Pancreas (tissue), 10 donors: ENCODE data around the gene PHYH. TPM values are rescaled to one million over a fixed set of nuclear protein-coding genes. Genes with fewer than 3 reads are reported as not detected.
A peak's percentile ranks its signal among the peaks of the same experiment; 100 is the strongest.
"Not testable (repeated sequence)": the region's sequence is repeated elsewhere in the genome, so short reads cannot be mapped to it uniquely, and the experiment has no call there.

ENCODE experiments used
- ATAC-seq, 4 donors: fragments of 200-7000 bp; cut with Tn5 transposase; one replicate each; pipeline versions ENCODE4 v1.8.0 to v1.9.1; 2020; ENCODE audit warnings: mild to moderate bottlenecking in 4 of 4, moderate library complexity in 4 of 4
- DNase-seq, 6 donors: peaks; one replicate each; pipeline ENCODE4 v3.0.0-alpha.2; 2020
- FAIRE-seq: peaks from 2 replicates; lab custom pipeline; 2012; peaks lifted over from hg19 to GRCh38; lab: Jason Lieb, UNC
- H3K27ac ChIP-seq, 4 donors: fragments of 200-600 bp; sonication (generic); 1 replicate in 3 of 4; 2 replicates in 1 of 4; pipeline versions ENCODE4 v1.5.0 to v1.8.0; 2020
- H3K27me3 ChIP-seq, 4 donors: fragments of 200-600 bp; one replicate each; pipeline ENCODE4 v1.8.0; 2021
- H3K36me3 ChIP-seq, 3 donors: fragments of 200-600 bp; sonication (generic) in 1 of 3; one replicate each; pipeline versions ENCODE4 v1.5.0 to v1.8.0; 2020 to 2021
- H3K4me1 ChIP-seq, 3 donors: fragments of 200-600 bp; one replicate each; pipeline ENCODE4 v1.8.0; 2021
- H3K4me3 ChIP-seq, 4 donors: fragments of 200-600 bp; sonication (generic) in 2 of 4; one replicate each; pipeline versions ENCODE4 v1.5.0 to v1.8.0; 2020 to 2021
- H3K9me3 ChIP-seq, 4 donors: fragments of 200-600 bp; one replicate each; pipeline ENCODE4 v1.8.0; 2021
- WGBS, 2 donors: extraction: QIAGEN DNeasy Blood & Tissue Kit; methylation state at CpG; one replicate each; pipeline ENCODE4 v1.1.7; 2013; 5-methylcytosine and 5-hydroxymethylcytosine counted together
- intact Hi-C, 3 donors: fragments of 100-400 bp; cut with DNase I; formaldehyde crosslinking; loops; one replicate each; pipeline versions ENCODE4 v1.11.1 to v1.14.2; 2022
- polyA plus RNA-seq, 2 donors: library from polyadenylated mRNA; stranded (reverse); fragments of 200-250 nt; gene quantifications; one replicate each; pipeline ENCODE4 v1.2.3, GENCODE V29; 2013
- total RNA-seq, 6 donors: library from RNA; stranded (reverse); fragmentation: NEBNext Ultra II Directional in 4 of 6; extraction: Animal tissue kit (Norgen Biotek cat#: 25700) in 4 of 6; gene quantifications; one replicate each; pipeline versions ENCODE4 v1.2.1 to v1.2.4, GENCODE V29; 2021 to 2023
- TF ChIP-seq, protein P1 (sequence below), 4 donors: fragments of 200-600 bp; sonication (generic) in 3 of 4; IDR thresholded peaks; one replicate each; pipeline versions ENCODE4 v1.5.0 to v1.8.0; 2021; ENCODE audit warnings: antibody characterized with exemption in 4 of 4
- donor health status: healthy with polysubstance abuse.
- donor health status: DM: no; HTN: no; CAD: no; lungs with moderate emphysema.
- donor health status: DM: no; HTN: no; CAD: no.
- donor health status: control.
- donor health status: control.
- donor health status: Bipolar disorder and iron deficiency.
- donor health status: DM: yes; HTN: yes; CAD: no.
- donor health status: DM: no; HTN: no; CAD: no.
- donor health status: DM: no; HTN: no; CAD: no.
- donor health status: DM: yes; HTN: yes; CAD: no.

Gene PHYH
- total and polyA plus RNA-seq, 8 donors = 13.4 to 32.0 (median 19.3) TPM

DNA sequence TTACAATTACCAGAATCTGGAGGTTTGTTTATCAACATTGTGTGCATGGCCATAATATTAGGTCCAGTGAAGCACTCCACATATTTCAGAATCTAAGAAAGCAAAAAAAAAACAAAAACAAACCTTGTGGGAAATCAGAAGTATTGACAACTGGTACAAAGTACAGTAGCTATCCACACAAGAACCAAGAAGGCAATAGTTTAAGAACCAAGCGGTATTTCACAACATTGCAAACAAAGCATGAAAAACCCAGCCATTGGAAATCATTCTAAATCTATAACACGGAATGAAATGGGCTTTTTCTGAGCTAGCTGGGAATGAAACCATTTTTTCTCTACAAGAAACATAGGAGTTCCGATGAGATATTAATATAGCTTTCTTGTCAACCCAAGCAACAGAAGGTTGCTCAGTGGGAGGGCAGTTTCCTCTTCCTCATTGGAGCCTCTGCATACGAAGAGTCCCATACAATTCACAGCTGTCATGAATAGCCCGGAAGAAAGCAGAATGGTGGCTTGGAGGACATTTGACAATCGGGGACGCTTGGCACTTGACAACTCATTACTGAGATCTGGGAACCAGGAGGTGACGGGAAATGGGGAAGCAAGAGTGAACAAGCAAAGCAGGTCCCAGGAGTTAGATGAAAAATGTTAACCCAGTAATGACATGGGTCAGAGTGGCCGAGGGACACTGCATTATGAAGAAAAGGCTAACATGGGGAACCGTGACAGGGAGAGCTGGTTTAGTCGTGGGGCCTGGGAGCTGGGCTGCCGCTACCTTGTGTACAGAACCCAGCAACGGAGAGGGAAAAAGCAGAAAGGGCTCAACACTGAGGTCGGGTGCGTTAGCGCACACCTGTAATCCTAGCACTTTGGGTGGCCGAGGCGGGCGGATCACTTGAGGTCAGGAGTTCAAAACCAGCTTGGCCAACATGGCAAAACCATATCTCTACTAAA is 7.8 kb downstream of the PHYH start:
- intact Hi-C loops = no loop called here
- Histone ChIP-seq H3K36me3 (peaks cover 0 to 22% (median 0%) of the 10 kb centered on the region in 3 donors), H3K4me1 (no peaks in the 10 kb centered on the region), H3K4me3 (no peak overlapping the region), H3K27me3 (no peaks in the 10 kb centered on the region), H3K27ac (no peak overlapping the region), H3K9me3 (no peaks in the 10 kb centered on the region)
- TF ChIP-seq, protein P1, sequence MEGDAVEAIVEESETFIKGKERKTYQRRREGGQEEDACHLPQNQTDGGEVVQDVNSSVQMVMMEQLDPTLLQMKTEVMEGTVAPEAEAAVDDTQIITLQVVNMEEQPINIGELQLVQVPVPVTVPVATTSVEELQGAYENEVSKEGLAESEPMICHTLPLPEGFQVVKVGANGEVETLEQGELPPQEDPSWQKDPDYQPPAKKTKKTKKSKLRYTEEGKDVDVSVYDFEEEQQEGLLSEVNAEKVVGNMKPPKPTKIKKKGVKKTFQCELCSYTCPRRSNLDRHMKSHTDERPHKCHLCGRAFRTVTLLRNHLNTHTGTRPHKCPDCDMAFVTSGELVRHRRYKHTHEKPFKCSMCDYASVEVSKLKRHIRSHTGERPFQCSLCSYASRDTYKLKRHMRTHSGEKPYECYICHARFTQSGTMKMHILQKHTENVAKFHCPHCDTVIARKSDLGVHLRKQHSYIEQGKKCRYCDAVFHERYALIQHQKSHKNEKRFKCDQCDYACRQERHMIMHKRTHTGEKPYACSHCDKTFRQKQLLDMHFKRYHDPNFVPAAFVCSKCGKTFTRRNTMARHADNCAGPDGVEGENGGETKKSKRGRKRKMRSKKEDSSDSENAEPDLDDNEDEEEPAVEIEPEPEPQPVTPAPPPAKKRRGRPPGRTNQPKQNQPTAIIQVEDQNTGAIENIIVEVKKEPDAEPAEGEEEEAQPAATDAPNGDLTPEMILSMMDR (IDR thresholded peaks at IDR 0.05) = no peak
- no peak for FAIRE-seq
- no peak for ATAC-seq
- 90 to 93% methylated on average over 19 of the region's 19 CpGs for WGBS, 2 donors
- DNase-seq = no peak

DNA sequence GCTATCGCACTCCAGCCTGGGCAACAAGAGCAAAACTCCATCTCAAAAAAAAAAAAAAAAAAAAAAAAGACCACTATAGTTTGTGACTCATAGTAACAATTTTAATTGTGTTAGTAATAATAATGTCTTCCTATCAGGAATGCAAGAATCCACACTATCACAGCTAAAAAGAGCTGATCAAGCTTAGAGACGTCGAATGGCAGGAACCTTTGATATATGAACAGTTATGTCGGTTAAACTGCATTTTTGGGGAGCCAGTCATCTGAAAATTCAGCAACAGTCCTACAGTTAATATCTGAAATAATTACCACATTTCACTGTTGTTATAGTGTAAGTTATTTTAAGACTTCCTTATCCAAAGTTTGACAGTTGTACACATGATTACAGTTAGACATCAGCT is 8.8 kb downstream of the PHYH start:
- intact Hi-C loops = no loop called here
- TF ChIP-seq, protein P1 (IDR thresholded peaks at IDR 0.05) = no peak
- H3K27ac ChIP-seq = no peak overlapping the region
- no peaks in the 10 kb centered on the region for H3K27me3 ChIP-seq
- H3K4me1 ChIP-seq = no peaks in the 10 kb centered on the region
- ATAC-seq = no peak
- no peak overlapping the region for H3K4me3 ChIP-seq
- no peak for DNase-seq
- peaks cover 0 to 22% (median 0%) of the 10 kb centered on the region in 3 donors for H3K36me3 ChIP-seq
- no peak for FAIRE-seq
- no peaks in the 10 kb centered on the region for H3K9me3 ChIP-seq
- 92 to 97% methylated on average over 4 of the region's 4 CpGs for WGBS, 2 donors

DNA sequence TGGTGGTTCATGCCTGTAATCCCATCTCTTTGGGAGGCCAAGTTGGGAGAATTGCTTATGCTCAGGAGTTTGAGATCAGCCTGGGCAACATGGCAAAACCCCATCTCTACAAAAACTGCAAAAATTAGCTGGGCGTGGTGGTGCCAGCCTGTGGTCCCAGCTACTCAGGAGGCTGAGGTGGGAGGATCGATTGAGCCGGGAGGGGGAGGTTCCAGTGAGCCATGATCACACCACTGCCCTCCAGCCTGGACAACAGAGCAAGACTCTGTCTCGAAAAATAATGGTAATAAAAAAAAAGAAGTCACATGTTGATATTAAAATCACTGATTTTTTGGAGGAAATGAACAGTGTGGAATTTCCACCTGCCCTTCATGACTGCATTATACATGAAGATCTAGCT is 15.8 kb downstream of the PHYH start:
- Histone ChIP-seq H3K27me3 (no peaks in the 10 kb centered on the region), H3K4me1 (no peaks in the 10 kb centered on the region), H3K9me3 (no peaks in the 10 kb centered on the region), H3K36me3 (peaks cover 0 to 4% (median 0%) of the 10 kb centered on the region in 3 donors), H3K4me3 (no peak overlapping the region), H3K27ac (peak overlapping the region in 2 of 4 donors; percentile 48 to 60)
- DNase-seq (no peak), FAIRE-seq (no peak), ATAC-seq (peak in 2 of 4 donors; percentile 4 to 7)
- intact Hi-C loops = no loop called here
- TF ChIP-seq, protein P1 (IDR thresholded peaks at IDR 0.05) = no peak
- WGBS, 2 donors = 82 to 86% methylated on average over 4 of the region's 4 CpGs

DNA sequence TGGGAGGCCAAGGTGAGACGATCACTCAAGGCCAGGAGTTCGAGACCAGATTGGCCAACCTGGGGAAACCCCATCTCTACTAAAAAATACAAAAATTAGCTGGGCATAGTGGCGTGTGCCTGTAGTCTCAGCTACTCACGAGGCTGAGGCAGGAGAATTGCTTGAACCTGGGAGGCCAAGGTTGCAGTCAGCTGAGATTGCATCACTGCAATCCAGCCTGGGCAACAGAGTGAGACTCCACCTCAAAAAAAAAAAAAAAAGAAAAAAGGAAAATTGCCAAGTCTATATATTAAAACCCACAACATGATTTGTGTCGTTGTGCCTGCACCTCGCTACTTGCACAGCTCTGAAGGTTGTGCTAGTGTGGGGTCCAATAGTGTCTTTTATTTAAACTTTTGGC is 17.5 kb downstream of the PHYH start:
- H3K27me3 ChIP-seq, intact Hi-C loops, H3K36me3 ChIP-seq, H3K4me1 ChIP-seq, H3K9me3 ChIP-seq, FAIRE-seq, DNase-seq, ATAC-seq, H3K27ac ChIP-seq, H3K4me3 ChIP-seq: not testable (repeated sequence)
- WGBS, 2 donors = 86 to 90% methylated on average over 6 of the region's 6 CpGs

DNA sequence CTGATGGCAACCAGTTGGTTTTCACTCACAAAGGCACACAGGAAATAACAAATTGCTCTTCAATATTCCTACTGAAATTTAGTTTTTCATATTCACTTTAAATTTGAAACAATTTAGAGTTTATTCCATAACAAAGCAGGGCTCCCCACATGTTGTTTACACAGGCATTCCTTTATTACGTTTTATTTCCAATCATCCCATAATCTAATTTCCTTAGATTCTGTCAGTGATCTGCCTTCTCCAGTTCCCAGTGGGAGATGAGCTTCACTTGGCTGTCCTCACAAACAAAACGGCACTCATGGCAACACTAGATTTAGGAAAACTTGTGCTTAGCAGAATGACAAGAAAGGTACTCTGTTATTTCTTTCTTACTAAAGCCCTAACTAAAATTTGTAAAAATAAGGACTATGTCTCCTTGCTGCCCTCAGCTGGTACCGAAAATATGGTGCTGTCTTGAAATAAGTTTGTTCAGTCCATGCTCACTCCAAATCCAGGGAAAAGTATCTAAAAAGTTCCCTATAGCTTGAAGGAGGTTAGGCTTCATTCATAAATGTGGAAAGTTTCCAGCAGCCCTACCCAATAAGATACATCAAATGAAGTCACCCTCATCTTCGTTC is 23.0 kb downstream of the PHYH start:
- FAIRE-seq (no peak), DNase-seq (no peak), ATAC-seq (no peak)
- H3K27ac ChIP-seq = no peak overlapping the region
- H3K27me3 ChIP-seq = no peaks in the 10 kb centered on the region
- 65 to 68% methylated on average over 4 of the region's 4 CpGs for WGBS, 2 donors
- TF ChIP-seq, protein P1 (IDR thresholded peaks at IDR 0.05) = no peak
- H3K36me3 ChIP-seq = peaks cover 0 to 4% (median 0%) of the 10 kb centered on the region in 3 donors
- no peaks in the 10 kb centered on the region for H3K9me3 ChIP-seq
- no peak overlapping the region for H3K4me3 ChIP-seq
- intact Hi-C loops = no loop called here
- no peaks in the 10 kb centered on the region for H3K4me1 ChIP-seq

DNA sequence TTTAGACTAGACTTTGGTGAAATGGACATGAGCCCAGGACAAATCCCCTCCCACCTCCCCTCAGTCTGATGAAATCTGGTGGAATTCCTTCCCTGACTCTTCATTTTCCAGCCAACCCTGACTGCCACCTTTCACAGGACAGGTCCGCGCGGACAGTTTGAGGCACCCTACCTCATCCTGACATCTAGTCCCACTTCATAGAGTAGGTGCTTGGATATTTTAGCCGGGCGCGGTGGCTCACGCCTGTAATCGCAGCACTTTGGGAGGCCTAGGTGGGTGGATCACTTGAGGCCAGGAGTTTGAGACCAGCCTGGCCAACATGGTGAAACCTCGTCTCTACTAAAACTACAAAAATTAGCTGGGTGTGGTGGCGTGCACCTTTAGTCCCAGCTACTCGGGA is 23.7 kb downstream of the PHYH start:
- not testable (repeated sequence) for H3K4me3 ChIP-seq
- 97% methylated on average over 11 of the region's 11 CpGs for WGBS, 2 donors

More for the DNA sequence above, 23.7 kb downstream of the PHYH start:
- FAIRE-seq, H3K27me3 ChIP-seq, intact Hi-C loops, ATAC-seq, H3K4me1 ChIP-seq, DNase-seq, H3K27ac ChIP-seq, H3K36me3 ChIP-seq, H3K9me3 ChIP-seq: not testable (repeated sequence)
